ENCODE data around the gene ZNF236.

DNA sequence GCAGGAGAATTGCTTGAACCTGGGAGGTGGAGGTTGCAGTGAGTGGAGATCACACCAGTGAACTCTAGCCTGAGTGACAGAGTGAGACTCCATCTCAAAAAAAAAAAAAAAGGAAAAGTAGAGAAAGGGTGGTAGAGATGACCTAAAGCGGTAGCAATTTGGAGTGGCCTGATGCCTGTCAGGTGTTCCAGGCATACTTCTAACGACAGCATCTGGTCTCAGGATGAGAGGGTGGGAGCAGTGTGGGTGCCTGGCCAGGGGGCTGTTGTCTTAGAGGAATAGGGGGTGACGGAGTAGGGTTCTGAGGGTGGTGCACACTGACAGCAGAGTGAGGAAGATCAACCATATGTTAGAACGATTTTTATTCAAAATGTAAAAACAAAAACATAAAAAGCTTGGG lies 21.8 kb downstream of the ZNF236 start:
- TF ChIP-seq POLR2AphosphoS2 (IDR thresholded peaks at IDR 0.05; ENCODE audit: low read depth, low read length): no peak
- no peak for TF ChIP-seq ESRRA (IDR thresholded peaks at IDR 0.05; ENCODE audit: low read length)
- TF ChIP-seq, protein P1, sequence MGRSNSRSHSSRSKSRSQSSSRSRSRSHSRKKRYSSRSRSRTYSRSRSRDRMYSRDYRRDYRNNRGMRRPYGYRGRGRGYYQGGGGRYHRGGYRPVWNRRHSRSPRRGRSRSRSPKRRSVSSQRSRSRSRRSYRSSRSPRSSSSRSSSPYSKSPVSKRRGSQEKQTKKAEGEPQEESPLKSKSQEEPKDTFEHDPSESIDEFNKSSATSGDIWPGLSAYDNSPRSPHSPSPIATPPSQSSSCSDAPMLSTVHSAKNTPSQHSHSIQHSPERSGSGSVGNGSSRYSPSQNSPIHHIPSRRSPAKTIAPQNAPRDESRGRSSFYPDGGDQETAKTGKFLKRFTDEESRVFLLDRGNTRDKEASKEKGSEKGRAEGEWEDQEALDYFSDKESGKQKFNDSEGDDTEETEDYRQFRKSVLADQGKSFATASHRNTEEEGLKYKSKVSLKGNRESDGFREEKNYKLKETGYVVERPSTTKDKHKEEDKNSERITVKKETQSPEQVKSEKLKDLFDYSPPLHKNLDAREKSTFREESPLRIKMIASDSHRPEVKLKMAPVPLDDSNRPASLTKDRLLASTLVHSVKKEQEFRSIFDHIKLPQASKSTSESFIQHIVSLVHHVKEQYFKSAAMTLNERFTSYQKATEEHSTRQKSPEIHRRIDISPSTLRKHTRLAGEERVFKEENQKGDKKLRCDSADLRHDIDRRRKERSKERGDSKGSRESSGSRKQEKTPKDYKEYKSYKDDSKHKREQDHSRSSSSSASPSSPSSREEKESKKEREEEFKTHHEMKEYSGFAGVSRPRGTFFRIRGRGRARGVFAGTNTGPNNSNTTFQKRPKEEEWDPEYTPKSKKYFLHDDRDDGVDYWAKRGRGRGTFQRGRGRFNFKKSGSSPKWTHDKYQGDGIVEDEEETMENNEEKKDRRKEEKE (IDR thresholded peaks at IDR 0.05): no peak
- TF ChIP-seq KLF5 (IDR thresholded peaks at IDR 0.05; ENCODE audit: partially characterized antibody): no peak
- TF ChIP-seq, protein P2, sequence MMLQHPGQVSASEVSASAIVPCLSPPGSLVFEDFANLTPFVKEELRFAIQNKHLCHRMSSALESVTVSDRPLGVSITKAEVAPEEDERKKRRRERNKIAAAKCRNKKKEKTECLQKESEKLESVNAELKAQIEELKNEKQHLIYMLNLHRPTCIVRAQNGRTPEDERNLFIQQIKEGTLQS (IDR thresholded peaks at IDR 0.05; ENCODE audit: borderline replicate concordance, extremely low read depth, low read depth, low read length): no peak
- no peak for TF ChIP-seq FOXM1 (IDR thresholded peaks at IDR 0.05; ENCODE audit: low read depth, low read length)
